Measurements from ENCODE around the gene GTF3C4. TPM values are rescaled to one million over a fixed set of nuclear protein-coding genes. Genes with fewer than 3 reads are reported as not detected.

The GTF3C4 gene
- total RNA-seq, 1 donor from 2014 or later: 25.9 TPM

- no peaks in the 10 kb centered on the region for H3K27me3 Mint-ChIP-seq
- H3K4me1 Mint-ChIP-seq (ENCODE audit: unreplicated experiment): no peaks in the 10 kb centered on the region
- TF ChIP-seq CTCF (conservative IDR thresholded peaks at IDR 0.05): no peak
- no peak overlapping the region for H3K27ac Mint-ChIP-seq
- no peak overlapping the region for H3K4me3 Mint-ChIP-seq
- no peak for DNase-seq (ENCODE audit: extremely low spot score, unreplicated experiment)
- peaks cover 5% of the 10 kb centered on the region for H3K36me3 Mint-ChIP-seq
- H3K9me3 Mint-ChIP-seq: peaks cover 17% of the 10 kb centered on the region
These were observed 27.0 kb downstream of the GTF3C4 start for GRCh38 chr9:132697230-132697629.

- DNase-seq (ENCODE audit: extremely low spot score, unreplicated experiment): no peak
These were observed 28.7 kb downstream of the GTF3C4 start for GRCh38 chr9:132698989-132699388.

GRCh38 chr9:132699956-132700355, 29.7 kb downstream of the GTF3C4 start:
- Mint-ChIP-seq H3K36me3 (no peaks in the 10 kb centered on the region), H3K4me1 (ENCODE audit: unreplicated experiment) (no peaks in the 10 kb centered on the region), H3K27me3 (no peaks in the 10 kb centered on the region), H3K27ac (no peak overlapping the region), H3K9me3 (peaks cover 16% of the 10 kb centered on the region), H3K4me3 (no peak overlapping the region)
- DNase-seq (ENCODE audit: extremely low spot score, unreplicated experiment): no peak
- no peak for TF ChIP-seq CTCF (conservative IDR thresholded peaks at IDR 0.05)

More at GRCh38 chr9:132698989-132699388, 28.7 kb downstream of the GTF3C4 start:
- no peaks in the 10 kb centered on the region for H3K4me1 Mint-ChIP-seq (ENCODE audit: unreplicated experiment)
- no peak overlapping the region for H3K4me3 Mint-ChIP-seq
- H3K27me3 Mint-ChIP-seq: no peaks in the 10 kb centered on the region
- no peak overlapping the region for H3K27ac Mint-ChIP-seq
- H3K36me3 Mint-ChIP-seq: no peaks in the 10 kb centered on the region
- H3K9me3 Mint-ChIP-seq: peaks cover 21% of the 10 kb centered on the region
- TF ChIP-seq CTCF (conservative IDR thresholded peaks at IDR 0.05): no peak

GRCh38 chr9:132702254-132702653, 32.0 kb downstream of the GTF3C4 start:
- Mint-ChIP-seq H3K27ac (no peak overlapping the region), H3K4me3 (no peak overlapping the region), H3K4me1 (ENCODE audit: unreplicated experiment) (no peaks in the 10 kb centered on the region), H3K36me3 (no peaks in the 10 kb centered on the region), H3K27me3 (peaks cover 6% of the 10 kb centered on the region), H3K9me3 (peaks cover 10% of the 10 kb centered on the region)
- no peak for DNase-seq (ENCODE audit: extremely low spot score, unreplicated experiment)
- TF ChIP-seq CTCF (conservative IDR thresholded peaks at IDR 0.05): no peak

GRCh38 chr9:132703336-132703735, 33.1 kb downstream of the GTF3C4 start:
- no peaks in the 10 kb centered on the region for H3K4me1 Mint-ChIP-seq (ENCODE audit: unreplicated experiment)
- H3K36me3 Mint-ChIP-seq: no peaks in the 10 kb centered on the region
- peaks cover 4% of the 10 kb centered on the region for H3K9me3 Mint-ChIP-seq
- no peak for DNase-seq (ENCODE audit: extremely low spot score, unreplicated experiment)
- H3K27ac Mint-ChIP-seq: no peak overlapping the region
- peaks cover 6% of the 10 kb centered on the region for H3K27me3 Mint-ChIP-seq
- TF ChIP-seq CTCF (conservative IDR thresholded peaks at IDR 0.05): no peak
- H3K4me3 Mint-ChIP-seq: no peak overlapping the region

- peaks cover 20% of the 10 kb centered on the region for H3K27me3 Mint-ChIP-seq
- peaks cover 2% of the 10 kb centered on the region for H3K9me3 Mint-ChIP-seq
- H3K4me3 Mint-ChIP-seq: no peak overlapping the region
- TF ChIP-seq CTCF (conservative IDR thresholded peaks at IDR 0.05): no peak
- no peaks in the 10 kb centered on the region for H3K36me3 Mint-ChIP-seq
- no peak overlapping the region for H3K27ac Mint-ChIP-seq
- DNase-seq (ENCODE audit: extremely low spot score, unreplicated experiment): no peak
- no peaks in the 10 kb centered on the region for H3K4me1 Mint-ChIP-seq (ENCODE audit: unreplicated experiment)
These were observed 38.0 kb downstream of the GTF3C4 start for GRCh38 chr9:132708239-132708638.

Measured in type B pancreatic cell (in vitro differentiated cells).